ENCODE measurements around the gene SLC1A5. TPM values are rescaled to one million over a fixed set of nuclear protein-coding genes. Genes with fewer than 3 reads are reported as not detected.

SLC1A5 gene
- total and polyA plus RNA-seq, 11 donors = 3.7 to 22.4 (median 8.9) TPM

GRCh38 chr19:46739290-46739771 is 49.1 kb downstream of the SLC1A5 start:
- peak; percentile 89 to 94 (median 92) for ATAC-seq
- intact Hi-C loops (cut with DNase I) = loop anchor here in 1 of 10 donors (5.0 kb wide), 1 partner anchor 42 kb away; no protein-coding TSS in a partner anchor
- peak overlapping the region in 11 of 12 donors; percentile 56 to 90 (median 74) for H3K27ac ChIP-seq
- no peaks in the 10 kb centered on the region for H3K9me3 ChIP-seq
- peak in 1 of 2 donors; percentile 25 for TF ChIP-seq POLR2A (IDR thresholded peaks at IDR 0.05)
- TF ChIP-seq, protein P1, sequence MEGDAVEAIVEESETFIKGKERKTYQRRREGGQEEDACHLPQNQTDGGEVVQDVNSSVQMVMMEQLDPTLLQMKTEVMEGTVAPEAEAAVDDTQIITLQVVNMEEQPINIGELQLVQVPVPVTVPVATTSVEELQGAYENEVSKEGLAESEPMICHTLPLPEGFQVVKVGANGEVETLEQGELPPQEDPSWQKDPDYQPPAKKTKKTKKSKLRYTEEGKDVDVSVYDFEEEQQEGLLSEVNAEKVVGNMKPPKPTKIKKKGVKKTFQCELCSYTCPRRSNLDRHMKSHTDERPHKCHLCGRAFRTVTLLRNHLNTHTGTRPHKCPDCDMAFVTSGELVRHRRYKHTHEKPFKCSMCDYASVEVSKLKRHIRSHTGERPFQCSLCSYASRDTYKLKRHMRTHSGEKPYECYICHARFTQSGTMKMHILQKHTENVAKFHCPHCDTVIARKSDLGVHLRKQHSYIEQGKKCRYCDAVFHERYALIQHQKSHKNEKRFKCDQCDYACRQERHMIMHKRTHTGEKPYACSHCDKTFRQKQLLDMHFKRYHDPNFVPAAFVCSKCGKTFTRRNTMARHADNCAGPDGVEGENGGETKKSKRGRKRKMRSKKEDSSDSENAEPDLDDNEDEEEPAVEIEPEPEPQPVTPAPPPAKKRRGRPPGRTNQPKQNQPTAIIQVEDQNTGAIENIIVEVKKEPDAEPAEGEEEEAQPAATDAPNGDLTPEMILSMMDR (IDR thresholded peaks at IDR 0.05) = no peak
- WGBS, 4 donors = 45 to 56% (median 47%) methylated on average over 9 to 14 of the region's 14 CpGs
- H3K27me3 ChIP-seq = no peaks in the 10 kb centered on the region
- peak; percentile 87 to 96 (median 88) for DNase-seq
- H3K36me3 ChIP-seq = peaks cover 0 to 49% (median 26%) of the 10 kb centered on the region in 9 donors
- H3K4me1 ChIP-seq = peaks cover 3 to 96% (median 64%) of the 10 kb centered on the region in 12 donors
- no peak overlapping the region for H3K4me3 ChIP-seq

GRCh38 chr19:46737761-46738171 is 50.6 kb downstream of the SLC1A5 start:
- TF ChIP-seq, protein P1 (IDR thresholded peaks at IDR 0.05) = no peak
- no peak for TF ChIP-seq POLR2A (IDR thresholded peaks at IDR 0.05)
- ATAC-seq (no peak), DNase-seq (peak in 2 of 5 donors; percentile 32 to 49)
- peak overlapping the region in 6 of 12 donors; percentile 26 to 63 (median 41) for H3K27ac ChIP-seq
- H3K4me3 ChIP-seq = no peak overlapping the region
- H3K36me3 ChIP-seq = peaks cover 0 to 64% (median 40%) of the 10 kb centered on the region in 9 donors
- intact Hi-C loops (cut with DNase I) = loop anchor here in 1 of 10 donors (5.0 kb wide), 1 partner anchor 40 kb away; no protein-coding TSS in a partner anchor
- no peaks in the 10 kb centered on the region for H3K27me3 ChIP-seq
- peaks cover 3 to 93% (median 56%) of the 10 kb centered on the region in 12 donors for H3K4me1 ChIP-seq
- 52 to 60% (median 56%) methylated on average over 17 to 19 of the region's 19 CpGs for WGBS, 4 donors
- H3K9me3 ChIP-seq = no peaks in the 10 kb centered on the region

DNA sequence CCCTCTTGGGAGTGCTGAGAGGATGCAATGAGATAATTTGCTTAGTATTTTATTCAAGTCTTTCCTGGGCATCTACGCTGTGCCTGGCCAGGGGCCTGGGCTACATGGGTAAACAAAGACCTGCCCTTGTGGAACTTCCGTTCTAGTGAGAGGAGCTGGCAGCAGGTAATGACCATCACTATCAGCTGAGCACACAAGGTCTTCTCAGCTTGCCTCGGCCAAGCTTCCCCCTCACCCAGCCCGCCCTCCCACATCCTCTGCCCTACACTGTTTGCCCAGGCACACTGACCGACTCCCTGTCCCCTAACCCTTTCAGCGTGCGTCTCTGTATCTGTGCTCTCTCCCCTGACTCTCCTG is 51.1 kb downstream of the SLC1A5 start:
- TF ChIP-seq POLR2A (IDR thresholded peaks at IDR 0.05) = no peak
- TF ChIP-seq, protein P1 (IDR thresholded peaks at IDR 0.05) = no peak
- Histone ChIP-seq H3K4me3 (no peak overlapping the region), H3K9me3 (no peaks in the 10 kb centered on the region), H3K36me3 (peaks cover 0 to 68% (median 45%) of the 10 kb centered on the region in 9 donors), H3K27me3 (no peaks in the 10 kb centered on the region), H3K27ac (peak overlapping the region in 9 of 12 donors; percentile 4 to 63 (median 39)), H3K4me1 (peaks cover 3 to 93% (median 55%) of the 10 kb centered on the region in 12 donors)
- DNase-seq = peak in 2 of 5 donors; percentile 26 to 51
- no peak for ATAC-seq
- intact Hi-C loops (cut with DNase I) = loop anchor here in 1 of 10 donors (5.0 kb wide), 1 partner anchor 40 kb away; no protein-coding TSS in a partner anchor
- WGBS, 4 donors = 37 to 50% (median 40%) methylated on average over 7 of the region's 7 CpGs

DNA sequence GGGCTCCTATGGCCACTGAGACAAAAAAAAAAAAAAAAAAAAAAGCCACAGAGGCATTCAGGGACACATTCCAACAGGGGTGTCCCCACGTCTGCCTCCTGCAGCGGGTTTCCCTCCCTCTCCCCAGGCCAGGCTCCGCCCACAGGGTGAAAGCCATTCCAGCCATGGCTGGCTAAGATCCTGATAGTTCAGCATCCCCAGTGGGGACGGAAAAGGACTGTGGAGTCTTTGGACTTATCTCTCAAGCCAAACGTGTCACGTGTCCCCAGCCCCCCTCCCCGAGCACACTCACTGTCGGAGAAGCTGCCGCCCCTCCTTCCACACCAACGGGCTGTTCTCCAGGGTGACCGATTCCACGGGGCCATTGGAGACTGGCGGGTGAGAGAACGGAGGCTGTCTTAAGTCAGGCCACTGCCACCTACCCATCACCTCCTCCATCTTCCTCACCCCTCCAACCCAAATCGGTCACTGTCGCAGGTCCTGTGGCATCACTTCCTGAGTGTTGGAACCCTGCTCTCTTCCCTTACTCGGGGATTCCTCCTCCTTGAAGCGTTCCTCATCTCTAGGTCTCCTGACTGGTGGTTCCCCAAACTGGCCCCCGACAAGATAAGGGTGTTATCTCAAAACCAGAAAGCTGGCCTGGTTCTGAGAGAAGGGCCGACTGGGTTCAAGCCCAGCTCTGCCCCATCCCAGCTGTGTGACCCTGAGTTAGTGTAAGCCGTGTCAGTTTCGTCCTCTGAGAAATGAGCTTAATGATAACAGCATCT is 51.7 kb downstream of the SLC1A5 start:
- Histone ChIP-seq H3K27me3 (no peaks in the 10 kb centered on the region), H3K9me3 (no peaks in the 10 kb centered on the region), H3K27ac (peak overlapping the region in 9 of 12 donors; percentile 4 to 63 (median 39)), H3K4me3 (no peak overlapping the region), H3K36me3 (peaks cover 0 to 68% (median 47%) of the 10 kb centered on the region in 9 donors), H3K4me1 (peaks cover 3 to 93% (median 54%) of the 10 kb centered on the region in 12 donors)
- intact Hi-C loops (cut with DNase I) = loop anchor here in 1 of 10 donors (5.0 kb wide), 1 partner anchor 39 kb away; no protein-coding TSS in a partner anchor
- ATAC-seq = peak in 2 of 4 donors; percentile 21 to 50
- TF ChIP-seq, protein P1 (IDR thresholded peaks at IDR 0.05) = no peak
- TF ChIP-seq POLR2A (IDR thresholded peaks at IDR 0.05) = no peak
- DNase-seq = peak; percentile 69 to 80 (median 77)
- WGBS, 4 donors = 21 to 31% (median 26%) methylated on average over 22 of the region's 22 CpGs
